H1 (cell line): ENCODE results near the gene ZNF486. TPM values are rescaled to one million over a fixed set of nuclear protein-coding genes. Genes with fewer than 3 reads are reported as not detected.

Experiments
- CTCF ChIA-PET: fragments of 300-600 bp; sonication (Branson Sonifier 250); formaldehyde crosslinking; loops from one replicate; lab custom pipeline; 2021; ENCODE audit not compliant: partially characterized antibody; lab: Charles Lee
- POLR2A ChIA-PET: fragments of 300-600 bp; sonication (Branson Sonifier 250); formaldehyde crosslinking; loops from one replicate; lab custom pipeline; 2021; ENCODE audit warnings: inconsistent platforms; ENCODE audit not compliant: partially characterized antibody; lab: Charles Lee
- DNase-seq, 2 experiments: peaks; one replicate each; pipeline versions ENCODE4 v3.0.0 to v3.0.0-alpha.2; 2010 to 2022; ENCODE audit warnings: low spot score in 2 of 2, low read depth in 1 of 2, mixed read lengths in 1 of 2
- FAIRE-seq: peaks from 2 replicates; lab custom pipeline; 2011; peaks lifted over from hg19 to GRCh38; lab: Jason Lieb, UNC
- H2AFZ ChIP-seq: 2 replicates; pipeline ENCODE4 v1.8.1; 2012; ENCODE audit warnings: low read length, inconsistent platforms
- H2AK5ac ChIP-seq: 2 replicates; pipeline ENCODE4 v1.6.1; 2013; ENCODE audit warnings: low read depth, low read length
- H2BK120ac ChIP-seq: replicated peaks from 2 replicates; pipeline ENCODE3; 2013; ENCODE audit warnings: low read depth, low read length, inconsistent platforms
- H2BK12ac ChIP-seq: 2 replicates; pipeline ENCODE4 v1.6.1; 2013; ENCODE audit warnings: low read depth, low read length
- H2BK15ac ChIP-seq: 2 replicates; pipeline ENCODE4 v1.6.1; 2013; ENCODE audit warnings: low read length
- H2BK20ac ChIP-seq: 2 replicates; pipeline ENCODE4 v1.6.1; 2013; ENCODE audit warnings: low read length
- H2BK5ac ChIP-seq: 2 replicates; pipeline ENCODE4 v1.6.1; 2013; ENCODE audit warnings: low read depth, low read length
- H3K14ac ChIP-seq: 2 replicates; pipeline ENCODE4 v1.6.1; 2013; ENCODE audit warnings: inconsistent platforms; ENCODE audit not compliant: insufficient read length
- H3K18ac ChIP-seq: 2 replicates; pipeline ENCODE4 v1.6.1; 2013; ENCODE audit warnings: low read length; ENCODE audit errors: extremely low read depth
- H3K23ac ChIP-seq: 2 replicates; pipeline ENCODE4 v1.6.1; 2013; ENCODE audit warnings: inconsistent platforms; ENCODE audit not compliant: insufficient read length
- H3K23me2 ChIP-seq: 2 replicates; pipeline ENCODE4 v1.6.1; 2013; ENCODE audit warnings: low read depth, low read length
- H3K27ac ChIP-seq: 2 replicates; pipeline ENCODE4 v1.6.1; 2011; ENCODE audit warnings: low read depth, low read length, inconsistent platforms
- H3K27me3 ChIP-seq, 4 experiments: replicated peaks in 1 of 4; 1 replicate in 1 of 4; 2 replicates in 3 of 4; pipeline versions ENCODE4 v1.6.1 to v1.8.1; 2011 to 2013; ENCODE audit warnings: low read length in 3 of 4, mild to moderate bottlenecking in 3 of 4, inconsistent platforms in 2 of 4, mixed read lengths in 2 of 4, moderate library complexity in 1 of 4; ENCODE audit not compliant: control insufficient read depth in 3 of 4, insufficient read depth in 3 of 4; ENCODE audit errors: extremely low read depth in 1 of 4
- H3K36me3 ChIP-seq, 4 experiments: 2 replicates each; pipeline versions ENCODE4 v1.6.1 to v1.8.1; 2011 to 2013; ENCODE audit warnings: mild to moderate bottlenecking in 4 of 4, low read length in 3 of 4, moderate library complexity in 2 of 4, control low read depth in 1 of 4, inconsistent platforms in 1 of 4; ENCODE audit not compliant: insufficient read depth in 4 of 4, control insufficient read depth in 2 of 4
- H3K4ac ChIP-seq: replicated peaks from 2 replicates; pipeline ENCODE3; 2013; ENCODE audit warnings: low read length, low read depth, mixed read lengths, inconsistent platforms; ENCODE audit not compliant: insufficient read length
- H3K4me1 ChIP-seq, 4 experiments: replicated peaks in 1 of 4; 1 replicate in 1 of 4; 2 replicates in 3 of 4; pipeline versions ENCODE4 v1.6.1 to v1.8.1; 2011 to 2013; ENCODE audit warnings: low read length in 3 of 4, inconsistent platforms in 2 of 4, mixed read lengths in 1 of 4; ENCODE audit not compliant: insufficient read depth in 4 of 4, control insufficient read depth in 3 of 4
- H3K4me2 ChIP-seq, 2 experiments: 2 replicates each; pipeline versions ENCODE4 v1.6.1 to v1.8.1; 2011 to 2013; ENCODE audit warnings: low read depth in 2 of 2, low read length in 2 of 2, control low read depth in 1 of 2, inconsistent platforms in 1 of 2, mild to moderate bottlenecking in 1 of 2; ENCODE audit not compliant: insufficient read depth in 1 of 2
- H3K4me3 ChIP-seq, 4 experiments: fragments of 200-600, 300-600 bp in 1 of 4; sonication (generic), shearing (Covaris generic), sonication (Bioruptor Twin) in 1 of 4; 2 replicates each; pipeline versions ENCODE4 v1.5.1 to v1.8.1; 2011 to 2016; ENCODE audit warnings: low read length in 4 of 4, low read depth in 3 of 4, control low read depth in 2 of 4, inconsistent platforms in 2 of 4, mild to moderate bottlenecking in 2 of 4, mixed read lengths in 1 of 4, moderate library complexity in 1 of 4; ENCODE audit not compliant: insufficient read depth in 2 of 4; ENCODE audit errors: extremely low read depth in 1 of 4
- H3K56ac ChIP-seq: replicated peaks from 2 replicates; pipeline ENCODE3; 2013; ENCODE audit warnings: low read depth, mild to moderate bottlenecking, mixed read lengths, low read length, inconsistent platforms; ENCODE audit not compliant: insufficient read length
- H3K79me1 ChIP-seq: 2 replicates; pipeline ENCODE4 v1.6.1; 2013; ENCODE audit warnings: low read depth, low read length, control low read depth
- H3K79me2 ChIP-seq, 2 experiments: 2 replicates each; pipeline versions ENCODE4 v1.6.1 to v1.8.1; 2012 to 2013; ENCODE audit warnings: low read length in 2 of 2, mild to moderate bottlenecking in 2 of 2, inconsistent platforms in 1 of 2; ENCODE audit not compliant: insufficient read depth in 2 of 2, control insufficient read depth in 1 of 2
- H3K9ac ChIP-seq, 4 experiments: replicated peaks in 1 of 4; 1 replicate in 1 of 4; 2 replicates in 3 of 4; pipeline versions ENCODE4 v1.6.1 to v1.8.1; 2011 to 2013; ENCODE audit warnings: low read depth in 3 of 4, low read length in 3 of 4, control low read depth in 2 of 4, mild to moderate bottlenecking in 2 of 4, moderate library complexity in 2 of 4, inconsistent platforms in 1 of 4; ENCODE audit errors: extremely low read depth in 1 of 4
- H3K9me3 ChIP-seq, 2 experiments: 2 replicates each; pipeline versions ENCODE4 v1.6.1 to v1.8.1; 2012 to 2013; ENCODE audit warnings: mild to moderate bottlenecking in 2 of 2, moderate library complexity in 2 of 2, control low read depth in 1 of 2, inconsistent platforms in 1 of 2, low read depth in 1 of 2, low read length in 1 of 2, mixed read lengths in 1 of 2; ENCODE audit not compliant: insufficient read depth in 2 of 2
- H4K20me1 ChIP-seq, 2 experiments: replicated peaks in 1 of 2; 2 replicates each; pipeline versions ENCODE3 to v1.8.1; 2011 to 2013; ENCODE audit warnings: inconsistent platforms in 2 of 2, low read length in 2 of 2, mild to moderate bottlenecking in 1 of 2; ENCODE audit not compliant: insufficient read depth in 2 of 2, control insufficient read depth in 1 of 2
- H4K5ac ChIP-seq: 2 replicates; pipeline ENCODE4 v1.6.1; 2013; ENCODE audit warnings: low read length, low read depth, mixed read lengths, inconsistent platforms; ENCODE audit not compliant: insufficient read length
- H4K8ac ChIP-seq: 2 replicates; pipeline ENCODE4 v1.8.0; 2013; ENCODE audit warnings: mild to moderate bottlenecking, moderate library complexity, low read length, inconsistent platforms; ENCODE audit not compliant: insufficient read depth; ENCODE audit errors: extremely low read depth
- H4K91ac ChIP-seq: replicated peaks from 2 replicates; pipeline ENCODE3; 2013; ENCODE audit warnings: low read length, mixed read lengths, inconsistent platforms; ENCODE audit not compliant: insufficient read length
- ATF2 ChIP-seq: IDR thresholded peaks from 2 replicates; pipeline ENCODE4 v1.6.1; 2012; ENCODE audit warnings: low read length, inconsistent platforms
- CBX8 ChIP-seq: fragments of 300-800, 300-1000 bp; sonication (generic); IDR thresholded peaks from 2 replicates; pipeline ENCODE4 v1.7.1; 2016; ENCODE audit warnings: low read depth, low read length, borderline replicate concordance
- CTBP2 ChIP-seq: IDR thresholded peaks from 2 replicates; pipeline ENCODE4 v1.7.0; 2011; ENCODE audit warnings: borderline replicate concordance, mild to moderate bottlenecking, moderate library complexity, mixed read lengths, low read length; ENCODE audit not compliant: insufficient read depth, insufficient read length
- CTCF ChIP-seq, 3 experiments: IDR thresholded peaks; 1 replicate in 2 of 3; 2 replicates in 1 of 3; pipeline versions ENCODE4 v1.5.1 to v1.6.1; 2011; ENCODE audit warnings: low read length in 3 of 3, mild to moderate bottlenecking in 3 of 3, inconsistent platforms in 2 of 3, low read depth in 1 of 3, moderate library complexity in 1 of 3; ENCODE audit not compliant: insufficient read depth in 1 of 3; ENCODE audit errors: control extremely low read depth in 1 of 3
- FOSL1 ChIP-seq: IDR thresholded peaks from 2 replicates; pipeline ENCODE4 v1.6.1; 2011; ENCODE audit warnings: mild to moderate bottlenecking, low read depth, low read length, moderate library complexity; ENCODE audit not compliant: insufficient read depth
- RAD21 ChIP-seq, 2 experiments: IDR thresholded peaks in 1 of 2; conservative IDR thresholded peaks in 1 of 2; 2 replicates each; pipeline ENCODE4 v1.6.1; 2011; ENCODE audit warnings: low read depth in 2 of 2, low read length in 2 of 2, improper control_type of control experiment in 1 of 2, inconsistent platforms in 1 of 2, mild to moderate bottlenecking in 1 of 2, moderate library complexity in 1 of 2
- RXRA ChIP-seq: IDR thresholded peaks from 2 replicates; pipeline ENCODE4 v1.6.1; 2011; ENCODE audit warnings: low read depth, mild to moderate bottlenecking, low read length, moderate library complexity; ENCODE audit not compliant: insufficient read depth
- SIN3A ChIP-seq, 2 experiments: IDR thresholded peaks in 1 of 2; conservative IDR thresholded peaks in 1 of 2; 2 replicates each; pipeline ENCODE4 v1.6.1; 2011 to 2012; ENCODE audit warnings: low read length in 2 of 2, improper control_type of control experiment in 1 of 2, low read depth in 1 of 2, mild to moderate bottlenecking in 1 of 2
- WGBS, 2 experiments: shearing (Covaris generic) in 1 of 2; methylation state at CpG; one replicate each; pipeline versions ENCODE4 v1.1.6 to v1.1.7; 2013 to 2015; ENCODE audit warnings: low lambda C conversion rate in 2 of 2, mixed read lengths in 2 of 2, inconsistent platforms in 1 of 2, low coverage in 1 of 2, missing lambda C conversion rate in 1 of 2; ENCODE audit not compliant: insufficient replicate concordance in 2 of 2, insufficient coverage in 1 of 2, insufficient read length in 1 of 2; ENCODE audit errors: extremely low coverage in 1 of 2, missing lambda C conversion rate in 1 of 2; 5-methylcytosine and 5-hydroxymethylcytosine counted together
- polyA plus RNA-seq, 7 experiments: library from polyadenylated mRNA; depleted of rRNA in 3 of 7; stranded (reverse) in 5 of 7; unstranded in 2 of 7; fragments of >200 nt in 5 of 7; fragments of 200-250 nt in 2 of 7; gene quantifications; 1 replicate in 5 of 7; 2 replicates in 1 of 7; 4 replicates in 1 of 7; pipeline versions ENCODE4 v1.2.1 to v1.2.3, GENCODE V29; 2011 to 2013; ENCODE audit warnings: missing spikeins in 2 of 7, mixed read lengths in 2 of 7
- total RNA-seq: library from RNA; stranded (reverse); fragmentation: NEBNext Ultra II Directional; extraction: Animal tissue kit (Norgen Biotek cat#: 25700); gene quantifications from 2 replicates; pipeline ENCODE4 v1.2.1, GENCODE V29; 2021

ZNF486 gene
- total and polyA plus RNA-seq, 2 of the 8 experiments (the other 6 are each of a cell fraction or from before 2014, with no cell fraction given) = 10.7 to 23.4 TPM

- no peak overlapping the region for H3K56ac ChIP-seq
- no peak overlapping the region for H2BK120ac ChIP-seq
- H3K18ac ChIP-seq = no peak overlapping the region
- H2AFZ ChIP-seq = no peak overlapping the region
- H3K27ac ChIP-seq = no peak overlapping the region
- no peak overlapping the region for H3K23ac ChIP-seq
- H3K27me3 ChIP-seq = no peaks in the 10 kb centered on the region; a peak in 1 of 7 replicates
- peaks cover 2 to 5% of the 10 kb centered on the region in 2 experiments; a peak in 2 of 4 replicates for H3K9me3 ChIP-seq
- H3K14ac ChIP-seq = no peak overlapping the region
- H3K4ac ChIP-seq = no peak overlapping the region
- H3K79me1 ChIP-seq = no peaks in the 10 kb centered on the region
- no peak overlapping the region for H2BK15ac ChIP-seq
- CTCF ChIA-PET = no interaction called here
- H2BK5ac ChIP-seq = no peak overlapping the region
- DNase-seq (no peak), FAIRE-seq (no peak)
- H3K79me2 ChIP-seq = no peaks in the 10 kb centered on the region
- no peak overlapping the region for H3K9ac ChIP-seq
- H3K23me2 ChIP-seq = no peaks in the 10 kb centered on the region
- H4K91ac ChIP-seq = no peak overlapping the region
- H3K4me1 ChIP-seq = peaks cover 8 to 12% (median 10%) of the 10 kb centered on the region in 4 experiments
- H2BK12ac ChIP-seq = no peak overlapping the region
- WGBS, 2 experiments = 89% methylated on average over 4 of the region's 4 CpGs; no CpG with 5 or more reads in 1 of the 2 experiments
- no peak overlapping the region for H2BK20ac ChIP-seq
- H4K8ac ChIP-seq = no peak overlapping the region
- H3K4me2 ChIP-seq = no peak overlapping the region
- no peak overlapping the region for H4K5ac ChIP-seq
- POLR2A ChIA-PET = no interaction called here
- no peaks in the 10 kb centered on the region for H3K36me3 ChIP-seq
- no peak overlapping the region for H3K4me3 ChIP-seq
- no peaks in the 10 kb centered on the region for H4K20me1 ChIP-seq
- H2AK5ac ChIP-seq = no peak overlapping the region
- TF ChIP-seq CTBP2 = no peak
- TF ChIP-seq RAD21 (IDR thresholded peaks at IDR 0.05 in 1 of 2, conservative IDR thresholded peaks at IDR 0.05 in 1 of 2; ENCODE audit: low read depth in 2 of 2, low read length in 2 of 2) = no peak
- TF ChIP-seq RXRA = no peak
- no peak for TF ChIP-seq CBX8
- TF ChIP-seq SIN3A (conservative IDR thresholded peaks at IDR 0.05 in 1 of 2, IDR thresholded peaks at IDR 0.05 in 1 of 2; ENCODE audit: low read depth in 1 of 2, low read length in 2 of 2) = no peak
- no peak for TF ChIP-seq FOSL1
- TF ChIP-seq CTCF (IDR thresholded peaks at IDR 0.05; ENCODE audit: control extremely low read depth in 1 of 3, insufficient read depth in 1 of 3, low read depth in 1 of 3, low read length in 3 of 3) = no peak
- no peak for TF ChIP-seq ATF2
Measured at GRCh38 chr19:20243629-20244028, 76.6 kb downstream of the ZNF486 start.
